ENCODE data around the gene CAMK2B. TPM values are rescaled to one million over a fixed set of nuclear protein-coding genes. Genes with fewer than 3 reads are reported as not detected.

CAMK2B gene
- total and polyA plus RNA-seq, 2 of the 13 experiments (the other 11 are each of a cell fraction or from before 2014, with no cell fraction given), result 0.27 to 0.48 TPM

- TF ChIP-seq, protein P1, sequence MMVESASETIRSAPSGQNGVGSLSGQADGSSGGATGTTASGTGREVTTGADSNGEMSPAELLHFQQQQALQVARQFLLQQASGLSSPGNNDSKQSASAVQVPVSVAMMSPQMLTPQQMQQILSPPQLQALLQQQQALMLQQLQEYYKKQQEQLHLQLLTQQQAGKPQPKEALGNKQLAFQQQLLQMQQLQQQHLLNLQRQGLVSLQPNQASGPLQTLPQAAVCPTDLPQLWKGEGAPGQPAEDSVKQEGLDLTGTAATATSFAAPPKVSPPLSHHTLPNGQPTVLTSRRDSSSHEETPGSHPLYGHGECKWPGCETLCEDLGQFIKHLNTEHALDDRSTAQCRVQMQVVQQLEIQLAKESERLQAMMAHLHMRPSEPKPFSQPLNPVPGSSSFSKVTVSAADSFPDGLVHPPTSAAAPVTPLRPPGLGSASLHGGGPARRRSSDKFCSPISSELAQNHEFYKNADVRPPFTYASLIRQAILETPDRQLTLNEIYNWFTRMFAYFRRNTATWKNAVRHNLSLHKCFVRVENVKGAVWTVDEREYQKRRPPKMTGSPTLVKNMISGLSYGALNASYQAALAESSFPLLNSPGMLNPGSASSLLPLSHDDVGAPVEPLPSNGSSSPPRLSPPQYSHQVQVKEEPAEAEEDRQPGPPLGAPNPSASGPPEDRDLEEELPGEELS (CRISPR knock-in tag; IDR thresholded peaks at IDR 0.05), result no peak
- TF ChIP-seq ZUFSP (CRISPR knock-in tag; IDR thresholded peaks at IDR 0.05; ENCODE audit: borderline replicate concordance) (no peak), RFX3 (CRISPR knock-in tag; IDR thresholded peaks at IDR 0.05) (no peak), CC2D1A (CRISPR knock-in tag; IDR thresholded peaks at IDR 0.05) (no peak), ZBTB38 (CRISPR knock-in tag; IDR thresholded peaks at IDR 0.05) (no peak), TAF15 (IDR thresholded peaks at IDR 0.05; ENCODE audit: low read depth, low read length, poor library complexity, severe bottlenecking) (no peak)
- TF ChIP-seq, protein P2, sequence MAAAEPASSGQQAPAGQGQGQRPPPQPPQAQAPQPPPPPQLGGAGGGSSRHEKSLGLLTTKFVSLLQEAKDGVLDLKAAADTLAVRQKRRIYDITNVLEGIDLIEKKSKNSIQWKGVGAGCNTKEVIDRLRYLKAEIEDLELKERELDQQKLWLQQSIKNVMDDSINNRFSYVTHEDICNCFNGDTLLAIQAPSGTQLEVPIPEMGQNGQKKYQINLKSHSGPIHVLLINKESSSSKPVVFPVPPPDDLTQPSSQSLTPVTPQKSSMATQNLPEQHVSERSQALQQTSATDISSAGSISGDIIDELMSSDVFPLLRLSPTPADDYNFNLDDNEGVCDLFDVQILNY (CRISPR knock-in tag; conservative IDR thresholded peaks at IDR 0.05), result no peak
Observed at GRCh38 chr7:44348851-44349781, 23.7 kb upstream of the CAMK2B start (continued).
